K562 (cell line): ENCODE results near the gene SLC2A4. TPM values are rescaled to one million over a fixed set of nuclear protein-coding genes. Genes with fewer than 3 reads are reported as not detected.

ENCODE experiments used
- AFF1 ChIP-seq, 2 experiments: fragments of 450-650 bp; IDR thresholded peaks; 2 replicates each; pipeline ENCODE4 v1.6.1; 2018; ENCODE audit warnings: mild to moderate bottlenecking in 2 of 2, low read depth in 1 of 2; ENCODE audit not compliant: partially characterized antibody in 2 of 2
- BACH1 ChIP-seq: fragments of 200-800 bp; sonication (Bioruptor generic); IDR thresholded peaks from 2 replicates; pipeline ENCODE4 v1.6.1; 2016; ENCODE audit warnings: missing genetic modification characterization, missing compliant biosample characterization
- FOXJ3 ChIP-seq: sonication (generic); formaldehyde crosslinking; IDR thresholded peaks from 2 replicates; pipeline ENCODE4 v1.4.0; 2020; ENCODE audit warnings: mild to moderate bottlenecking, missing genetic modification reagents
- FOXK2 ChIP-seq, 2 experiments: fragments of 450-650 bp; IDR thresholded peaks in 1 of 2; conservative IDR thresholded peaks in 1 of 2; 2 replicates each; pipeline ENCODE4 v1.6.1; 2016; ENCODE audit warnings: low read depth in 2 of 2, mild to moderate bottlenecking in 1 of 2
- HEY1 ChIP-seq: fragments of 250-450 bp; sonication (Bioruptor Pico); IDR thresholded peaks from 2 replicates; pipeline ENCODE4 v1.5.0; 2020; ENCODE audit warnings: mild to moderate bottlenecking, moderate library complexity, borderline replicate concordance
- MAZ ChIP-seq, 2 experiments: fragments of 450-650 bp in 1 of 2; sonication (generic) in 1 of 2; formaldehyde crosslinking; IDR thresholded peaks in 1 of 2; conservative IDR thresholded peaks in 1 of 2; 2 replicates each; pipeline versions ENCODE4 v1.4.0 to v1.5.0; 2020; ENCODE audit warnings: mild to moderate bottlenecking in 1 of 2, missing genetic modification reagents in 1 of 2
- MNT ChIP-seq, 2 experiments: fragments of 450-650 bp; conservative IDR thresholded peaks; 2 replicates each; pipeline ENCODE4 v1.6.1; 2017; ENCODE audit warnings: mild to moderate bottlenecking in 2 of 2, moderate library complexity in 2 of 2
- NCOA2 ChIP-seq, 2 experiments: fragments of 450-650 bp; IDR thresholded peaks; 2 replicates each; pipeline ENCODE4 v1.6.1; 2018; ENCODE audit warnings: mild to moderate bottlenecking in 2 of 2, moderate library complexity in 1 of 2; ENCODE audit not compliant: partially characterized antibody in 2 of 2
- OTX1 ChIP-seq: fragments of 450-650 bp; formaldehyde crosslinking; IDR thresholded peaks from 2 replicates; pipeline ENCODE4 v1.4.0; 2022; ENCODE audit warnings: mild to moderate bottlenecking
- PHB ChIP-seq: fragments of 250-450 bp; sonication (Bioruptor Pico); IDR thresholded peaks from 2 replicates; pipeline ENCODE4 v1.5.0; 2021
- POLR2H ChIP-seq: IDR thresholded peaks from 2 replicates; pipeline ENCODE4 v1.6.1; 2016; ENCODE audit warnings: missing genetic modification characterization, low read depth, mild to moderate bottlenecking, control low read depth, missing compliant biosample characterization, moderate library complexity
- SETDB1 ChIP-seq: IDR thresholded peaks from one replicate; pipeline ENCODE4 v1.6.1; 2012; ENCODE audit warnings: low read length, control low read depth, inconsistent platforms
- STAT5B ChIP-seq: fragments of 250-450 bp; sonication (Bioruptor Pico); IDR thresholded peaks from 2 replicates; pipeline ENCODE4 v1.8.0; 2021; ENCODE audit warnings: mild to moderate bottlenecking, inconsistent platforms
- U2AF2 ChIP-seq: fragments of 200-400 bp; formaldehyde crosslinking; optimal IDR thresholded peaks from 2 replicates; pipeline ENCODE3; 2017; ENCODE audit warnings: low read depth, mild to moderate bottlenecking, low read length
- ZNF253 ChIP-seq: fragments of 250-450 bp; sonication (Bioruptor Pico); conservative IDR thresholded peaks from 2 replicates; pipeline ENCODE4 v1.6.1; 2021; ENCODE audit warnings: mild to moderate bottlenecking
- ZNF347 ChIP-seq: fragments of 450-650 bp; formaldehyde crosslinking; IDR thresholded peaks from 2 replicates; pipeline ENCODE4 v1.4.0; 2020; ENCODE audit warnings: low read depth, mild to moderate bottlenecking, moderate library complexity
- polyA plus RNA-seq, 8 experiments: library from polyadenylated mRNA; depleted of rRNA in 4 of 8; stranded (reverse) in 5 of 8; unstranded in 3 of 8; fragments of >200 nt; fragmentation: Nextera tagmentation in 2 of 8; fragmentation: Illumina TruSeq in 1 of 8; extraction: Ambion mirVana in 2 of 8; extraction: Trizol in 1 of 8; gene quantifications; 2 replicates each; pipeline versions ENCODE4 v1.2.1 to v1.2.3, GENCODE V29; 2011 to 2014; ENCODE audit warnings: inconsistent platforms in 1 of 8, missing spikeins in 1 of 8
- total RNA-seq, 7 experiments: library from RNA; depleted of rRNA in 6 of 7; stranded (reverse); fragments of >200 nt in 6 of 7; fragmentation: Illumina TruSeq in 2 of 7; extraction: Trizol in 2 of 7; gene quantifications; 2 replicates each; pipeline versions ENCODE4 v1.2.1 to v1.2.3, GENCODE V29; 2011 to 2021; ENCODE audit warnings: low replicate concordance in 1 of 7
- TF ChIP-seq, protein P1 (sequence below): fragments of 200-800 bp; sonication (Bioruptor generic); IDR thresholded peaks from 2 replicates; pipeline ENCODE4 v1.6.1; 2016; ENCODE audit warnings: missing genetic modification characterization, missing compliant biosample characterization

The SLC2A4 gene
- total and polyA plus RNA-seq, 9 of the 15 experiments (the other 6 are each of a cell fraction or from before 2014, with no cell fraction given) = 0.74 to 3.5 (median 1.6) TPM

GRCh38 chr17:7242717-7243452, 38.6 kb upstream of the SLC2A4 start (continued):
- TF ChIP-seq, protein P1, sequence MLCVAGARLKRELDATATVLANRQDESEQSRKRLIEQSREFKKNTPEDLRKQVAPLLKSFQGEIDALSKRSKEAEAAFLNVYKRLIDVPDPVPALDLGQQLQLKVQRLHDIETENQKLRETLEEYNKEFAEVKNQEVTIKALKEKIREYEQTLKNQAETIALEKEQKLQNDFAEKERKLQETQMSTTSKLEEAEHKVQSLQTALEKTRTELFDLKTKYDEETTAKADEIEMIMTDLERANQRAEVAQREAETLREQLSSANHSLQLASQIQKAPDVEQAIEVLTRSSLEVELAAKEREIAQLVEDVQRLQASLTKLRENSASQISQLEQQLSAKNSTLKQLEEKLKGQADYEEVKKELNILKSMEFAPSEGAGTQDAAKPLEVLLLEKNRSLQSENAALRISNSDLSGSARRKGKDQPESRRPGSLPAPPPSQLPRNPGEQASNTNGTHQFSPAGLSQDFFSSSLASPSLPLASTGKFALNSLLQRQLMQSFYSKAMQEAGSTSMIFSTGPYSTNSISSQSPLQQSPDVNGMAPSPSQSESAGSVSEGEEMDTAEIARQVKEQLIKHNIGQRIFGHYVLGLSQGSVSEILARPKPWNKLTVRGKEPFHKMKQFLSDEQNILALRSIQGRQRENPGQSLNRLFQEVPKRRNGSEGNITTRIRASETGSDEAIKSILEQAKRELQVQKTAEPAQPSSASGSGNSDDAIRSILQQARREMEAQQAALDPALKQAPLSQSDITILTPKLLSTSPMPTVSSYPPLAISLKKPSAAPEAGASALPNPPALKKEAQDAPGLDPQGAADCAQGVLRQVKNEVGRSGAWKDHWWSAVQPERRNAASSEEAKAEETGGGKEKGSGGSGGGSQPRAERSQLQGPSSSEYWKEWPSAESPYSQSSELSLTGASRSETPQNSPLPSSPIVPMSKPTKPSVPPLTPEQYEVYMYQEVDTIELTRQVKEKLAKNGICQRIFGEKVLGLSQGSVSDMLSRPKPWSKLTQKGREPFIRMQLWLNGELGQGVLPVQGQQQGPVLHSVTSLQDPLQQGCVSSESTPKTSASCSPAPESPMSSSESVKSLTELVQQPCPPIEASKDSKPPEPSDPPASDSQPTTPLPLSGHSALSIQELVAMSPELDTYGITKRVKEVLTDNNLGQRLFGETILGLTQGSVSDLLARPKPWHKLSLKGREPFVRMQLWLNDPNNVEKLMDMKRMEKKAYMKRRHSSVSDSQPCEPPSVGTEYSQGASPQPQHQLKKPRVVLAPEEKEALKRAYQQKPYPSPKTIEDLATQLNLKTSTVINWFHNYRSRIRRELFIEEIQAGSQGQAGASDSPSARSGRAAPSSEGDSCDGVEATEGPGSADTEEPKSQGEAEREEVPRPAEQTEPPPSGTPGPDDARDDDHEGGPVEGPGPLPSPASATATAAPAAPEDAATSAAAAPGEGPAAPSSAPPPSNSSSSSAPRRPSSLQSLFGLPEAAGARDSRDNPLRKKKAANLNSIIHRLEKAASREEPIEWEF (CRISPR knock-in tag) = no peak
- TF ChIP-seq U2AF2 (no peak), ZNF347 (no peak), POLR2H (tag) (peak; percentile 70), BACH1 (tag) (no peak), OTX1 (CRISPR knock-in tag) (peak; percentile 66; the same call in 1 of the 2 replicates), NCOA2 (IDR thresholded peaks at IDR 0.05; ENCODE audit: partially characterized antibody in 2 of 2) (no peak), ZNF253 (no peak), AFF1 (IDR thresholded peaks at IDR 0.05; ENCODE audit: low read depth in 1 of 2, partially characterized antibody in 2 of 2) (peak in 1 of 2 experiments; percentile 85), FOXK2 (conservative IDR thresholded peaks at IDR 0.05 in 1 of 2, IDR thresholded peaks at IDR 0.05 in 1 of 2; ENCODE audit: low read depth in 2 of 2) (peak; percentile 91 to 94), MNT (conservative IDR thresholded peaks at IDR 0.05) (peak; percentile 96 to 97), SETDB1 (no peak), PHB (CRISPR knock-in tag) (no peak), STAT5B (CRISPR knock-in tag) (no peak), MAZ (CRISPR knock-in tag; conservative IDR thresholded peaks at IDR 0.05 in 1 of 2, IDR thresholded peaks at IDR 0.05 in 1 of 2) (peak; percentile 76 to 88), HEY1 (CRISPR knock-in tag) (no peak), FOXJ3 (CRISPR knock-in tag) (no peak)
